Right renal pelvis (tissue), 4 donors: Measurements from ENCODE around the gene PHC2. TPM values are rescaled to one million over a fixed set of nuclear protein-coding genes. Genes with fewer than 3 reads are reported as not detected.
"Not testable (repeated sequence)": the region's sequence is repeated elsewhere in the genome, so short reads cannot be mapped to it uniquely, and the experiment has no call there.

Experiments used
- DNase-seq, 4 donors: peaks; one replicate each; pipeline ENCODE4 v3.0.0-alpha.2; 2013; ENCODE audit warnings: low read depth in 4 of 4, low spot score in 3 of 4, missing footprints in 1 of 4
- polyA plus RNA-seq, 4 donors: library from polyadenylated mRNA; unstranded; fragments of 120-200 nt; gene quantifications; one replicate each; pipeline ENCODE4 v1.2.1, GENCODE V29; 2013; ENCODE audit not compliant: insufficient read length in 4 of 4

PHC2 gene
- polyA plus RNA-seq, 4 donors = 113 to 119 (median 116) TPM

- DNase-seq = no peak
Measured at GRCh38 chr1:33298623-33299277, 132.1 kb downstream of the PHC2 start.

GRCh38 chr1:33297911-33298622, 132.8 kb downstream of the PHC2 start:
- no peak for DNase-seq

DNA sequence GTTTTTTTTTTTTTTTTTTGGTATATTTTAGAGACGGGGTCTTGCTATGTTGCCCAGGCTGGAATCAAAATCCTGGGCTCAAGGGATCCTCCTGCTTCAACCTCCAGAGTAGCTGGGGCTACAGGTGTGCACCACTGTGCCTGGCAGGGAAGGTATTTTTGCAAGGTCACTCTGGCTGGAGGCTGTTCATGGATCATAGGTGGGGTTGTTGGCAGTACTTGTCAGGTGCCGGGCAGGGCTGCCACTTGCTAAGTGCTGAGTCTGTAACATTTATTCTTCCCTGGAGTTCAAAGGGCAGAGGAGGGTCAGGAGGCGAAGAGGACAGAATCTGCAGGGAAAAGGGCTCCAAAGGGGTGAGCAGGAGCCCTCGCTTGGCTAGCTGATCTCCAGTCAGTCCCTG, 134.1 kb downstream of the PHC2 start:
- no peak for DNase-seq

- DNase-seq = no peak
Measured at GRCh38 chr1:33296082-33296458, 134.8 kb downstream of the PHC2 start.

DNA sequence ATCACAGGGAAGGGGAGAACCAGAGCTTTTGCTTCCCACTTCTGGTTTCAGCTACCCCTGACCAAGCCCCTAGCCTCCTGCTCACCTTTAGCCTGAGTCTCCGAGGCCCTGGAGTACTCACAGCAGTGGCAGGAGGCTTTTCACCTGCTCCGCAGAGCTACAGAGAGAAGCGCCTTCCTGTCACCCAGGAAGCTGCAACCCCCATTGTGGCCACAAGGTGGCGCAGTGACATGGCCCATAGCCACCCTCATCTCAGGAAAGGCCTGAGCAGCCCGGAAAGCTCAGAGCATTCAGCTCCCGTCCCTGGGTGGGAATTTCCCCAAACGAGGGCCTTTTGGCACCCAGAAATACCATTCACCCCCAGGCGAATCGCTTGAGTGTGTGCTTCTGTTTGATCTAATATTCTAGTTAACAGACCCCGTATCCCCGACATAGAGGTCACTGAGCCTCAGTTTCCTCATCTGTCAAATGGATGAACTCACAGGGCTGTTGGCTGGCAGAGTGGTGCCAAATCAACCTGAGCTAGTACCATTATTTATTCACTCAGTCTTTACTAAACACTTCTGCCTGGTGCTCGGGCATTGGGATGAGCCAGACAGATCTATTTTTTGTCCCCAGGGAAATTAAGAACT, 135.3 kb downstream of the PHC2 start:
- peak; percentile 60 to 76 (median 72) for DNase-seq

- DNase-seq = no peak
Measured at GRCh38 chr1:33295023-33295422, 135.9 kb downstream of the PHC2 start.

DNA sequence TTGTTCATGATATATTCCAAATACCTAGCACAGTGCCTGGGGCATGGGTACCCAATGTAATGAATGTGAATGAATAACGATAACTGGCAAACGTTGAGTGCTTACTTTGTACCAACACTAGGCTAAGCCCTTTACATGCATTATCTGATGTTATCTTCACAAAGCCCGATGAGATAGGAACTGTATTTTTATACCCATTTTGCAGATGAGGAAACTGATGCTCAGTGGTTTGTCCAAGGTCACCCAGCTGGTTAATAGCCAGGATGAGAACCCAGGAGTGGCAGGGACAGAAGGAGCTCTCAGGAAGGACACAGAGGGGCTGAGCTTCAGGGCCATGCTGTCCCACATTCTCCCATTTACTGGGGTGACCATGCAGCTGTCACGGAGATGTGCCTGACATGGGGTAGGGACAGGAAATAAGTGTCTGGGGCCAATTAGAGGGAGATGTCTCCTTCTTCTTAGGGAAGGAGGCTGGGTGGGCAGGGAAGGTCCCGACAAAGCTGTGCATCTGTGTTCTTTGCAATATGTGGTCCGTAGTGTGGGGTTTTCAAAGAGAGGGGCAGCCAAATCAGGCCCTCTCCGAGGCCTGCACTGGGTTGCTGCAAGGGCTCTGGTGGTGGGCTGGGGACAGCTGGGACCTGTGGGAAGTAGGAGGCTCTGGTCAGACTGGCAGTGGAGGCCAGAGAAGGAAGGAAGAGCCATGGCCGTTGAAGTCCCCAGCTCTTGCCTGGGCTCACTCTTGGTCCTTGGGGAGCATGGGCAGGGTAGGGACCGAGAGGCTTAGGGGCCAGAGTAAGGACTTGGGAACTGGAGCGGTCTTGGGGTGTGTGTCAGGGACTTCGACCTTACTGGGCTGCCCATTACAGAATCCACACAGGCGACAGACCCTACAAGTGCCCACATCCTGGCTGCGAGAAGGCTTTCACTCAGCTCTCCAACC, 136.6 kb downstream of the PHC2 start:
- DNase-seq = no peak

DNA sequence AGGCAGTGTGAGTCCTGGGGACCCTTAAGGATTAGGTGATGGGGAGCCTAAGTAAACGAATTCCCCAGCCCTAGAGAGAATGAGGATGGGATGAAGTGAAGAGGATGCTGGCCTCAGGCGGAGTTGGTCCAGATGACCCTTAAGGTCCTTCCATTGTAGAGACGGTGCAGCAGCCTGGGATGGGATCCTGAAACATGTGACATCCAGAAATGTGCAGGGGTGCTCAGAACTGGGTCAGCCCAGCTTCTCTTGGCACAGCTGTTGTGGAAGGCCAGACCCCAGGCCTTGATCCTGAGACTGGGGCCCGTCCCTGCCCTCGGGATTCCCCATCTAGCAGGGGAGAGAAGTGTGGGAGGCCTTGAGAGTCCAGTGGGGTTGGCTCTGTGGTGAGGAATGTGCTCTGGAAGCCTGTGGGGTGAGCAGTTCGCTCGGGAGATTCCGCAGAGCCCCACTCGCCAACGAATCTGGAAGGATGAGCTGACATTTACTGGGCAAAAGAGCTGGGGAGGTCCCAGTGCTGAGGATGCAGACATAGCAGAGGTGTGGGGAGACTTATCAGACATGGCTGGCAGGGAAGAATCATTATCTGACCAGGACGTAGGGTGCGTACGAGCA, 138.1 kb downstream of the PHC2 start:
- no peak for DNase-seq

DNA sequence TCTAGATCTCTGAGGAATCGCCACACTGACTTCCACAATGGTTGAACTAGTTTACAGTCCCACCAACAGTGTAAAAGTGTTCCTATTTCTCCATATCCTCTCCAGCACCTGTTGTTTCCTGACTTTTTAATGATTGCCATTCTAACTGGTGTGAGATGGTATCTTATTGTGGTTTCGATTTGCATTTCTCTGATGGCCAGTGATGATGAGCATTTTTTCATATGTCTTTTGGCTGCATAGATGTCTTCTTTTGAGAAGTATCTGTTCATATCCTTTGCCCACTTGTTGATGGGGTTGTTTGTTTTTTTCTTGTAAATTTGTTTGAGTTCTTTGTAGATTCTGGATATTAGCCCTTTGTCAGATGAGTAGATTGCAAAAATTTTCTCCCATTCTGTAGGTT, 140.3 kb downstream of the PHC2 start:
- not testable (repeated sequence) for DNase-seq

- DNase-seq = no peak
Measured at GRCh38 chr1:33289858-33290154, 141.1 kb downstream of the PHC2 start.

- DNase-seq = no peak
Measured at GRCh38 chr1:33288976-33289857, 141.7 kb downstream of the PHC2 start.

GRCh38 chr1:33287317-33287716, 143.6 kb downstream of the PHC2 start:
- no peak for DNase-seq

- DNase-seq = no peak
Measured at GRCh38 chr1:33286451-33287185, 144.3 kb downstream of the PHC2 start.

DNA sequence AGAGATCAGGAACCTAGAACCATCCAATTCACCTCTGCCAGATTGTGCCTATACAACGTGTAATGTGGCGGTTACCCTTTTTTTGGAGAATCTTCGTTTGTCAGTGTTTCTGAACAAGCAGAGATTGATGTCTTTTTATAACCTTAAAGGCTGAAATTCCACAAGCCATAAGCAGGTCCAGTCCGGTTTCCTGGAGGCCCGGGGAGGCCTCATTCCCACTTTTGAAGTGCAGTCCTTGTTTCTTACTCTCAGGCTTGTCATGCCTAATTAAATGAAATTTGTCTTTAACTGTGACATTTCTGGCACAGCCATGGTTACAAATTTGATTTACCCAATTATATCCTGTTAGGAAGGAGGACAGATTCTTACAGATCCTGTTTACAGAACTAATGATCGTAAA, 146.8 kb downstream of the PHC2 start:
- DNase-seq = no peak

- no peak for DNase-seq
Measured at GRCh38 chr1:33282791-33283190, 148.1 kb downstream of the PHC2 start.

DNA sequence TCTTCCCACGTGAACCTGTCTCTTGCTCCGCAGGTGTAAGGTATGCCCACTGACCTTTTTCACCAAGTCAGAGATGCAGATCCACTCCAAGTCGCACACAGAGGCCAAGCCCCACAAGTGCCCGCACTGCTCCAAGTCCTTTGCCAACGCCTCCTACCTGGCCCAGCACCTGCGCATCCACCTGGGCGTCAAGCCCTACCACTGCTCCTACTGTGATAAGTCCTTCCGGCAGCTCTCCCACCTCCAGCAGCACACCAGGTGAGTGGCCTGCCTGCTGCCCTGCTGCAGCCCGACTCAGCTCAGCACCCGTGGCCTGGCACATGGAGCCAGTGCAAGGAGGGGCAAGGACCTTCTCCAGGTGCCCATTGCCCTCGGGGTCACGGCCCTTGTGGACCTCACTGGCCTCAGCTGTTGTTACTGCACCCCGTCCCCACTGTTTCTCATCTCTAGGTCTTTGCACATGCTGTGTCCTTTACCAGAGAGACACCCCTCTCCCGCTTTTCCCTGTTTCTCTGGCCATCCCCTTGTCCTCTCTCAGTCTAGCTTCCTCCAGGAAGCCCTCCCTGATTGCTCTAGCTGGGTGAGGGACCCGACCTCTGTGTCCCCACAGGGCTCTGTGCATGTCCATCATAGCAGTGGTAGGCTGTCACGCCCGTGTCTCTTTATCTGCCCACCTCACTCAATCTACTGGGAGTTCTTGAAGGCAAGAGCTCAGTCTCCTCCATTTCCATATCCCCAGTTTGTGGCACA, 149.2 kb downstream of the PHC2 start:
- no peak for DNase-seq

DNA sequence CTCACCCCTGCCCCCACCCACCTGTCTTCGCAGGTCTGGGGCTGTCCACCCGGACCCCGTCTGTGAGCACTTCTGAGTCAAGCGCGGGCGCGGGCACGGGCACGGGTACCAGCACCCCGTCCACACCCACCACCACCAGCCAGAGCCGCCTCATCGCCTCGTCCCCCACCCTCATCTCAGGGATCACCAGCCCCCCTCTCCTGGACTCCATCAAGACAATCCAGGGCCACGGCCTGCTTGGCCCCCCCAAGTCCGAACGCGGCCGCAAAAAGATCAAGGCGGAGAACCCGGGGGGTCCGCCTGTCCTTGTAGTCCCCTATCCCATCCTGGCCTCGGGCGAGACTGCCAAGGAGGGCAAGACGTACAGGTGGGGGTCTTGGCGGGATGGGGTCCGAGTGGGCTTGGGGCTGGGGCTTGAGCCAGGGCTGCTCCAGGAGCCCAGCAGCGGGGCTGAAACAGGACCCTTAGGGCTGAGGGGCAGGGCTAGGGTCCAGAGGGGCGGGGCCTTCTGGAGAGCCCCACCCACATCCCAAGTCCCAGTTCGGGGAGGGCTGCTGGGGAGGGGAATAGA, 150.7 kb downstream of the PHC2 start:
- no peak for DNase-seq

- DNase-seq = no peak
Measured at GRCh38 chr1:33277488-33278084, 153.3 kb downstream of the PHC2 start.
